HG03159 (cell line): ENCODE data around the gene MAP2.

Source experiments
- ATAC-seq: cut with Tn5 transposase; IDR thresholded peaks from one replicate; pipeline ENCODE4 v1.9.1; 2021; ENCODE audit warnings: mild to moderate bottlenecking, moderate library complexity; ENCODE audit not compliant: unreplicated experiment

The MAP2 gene, protein sequence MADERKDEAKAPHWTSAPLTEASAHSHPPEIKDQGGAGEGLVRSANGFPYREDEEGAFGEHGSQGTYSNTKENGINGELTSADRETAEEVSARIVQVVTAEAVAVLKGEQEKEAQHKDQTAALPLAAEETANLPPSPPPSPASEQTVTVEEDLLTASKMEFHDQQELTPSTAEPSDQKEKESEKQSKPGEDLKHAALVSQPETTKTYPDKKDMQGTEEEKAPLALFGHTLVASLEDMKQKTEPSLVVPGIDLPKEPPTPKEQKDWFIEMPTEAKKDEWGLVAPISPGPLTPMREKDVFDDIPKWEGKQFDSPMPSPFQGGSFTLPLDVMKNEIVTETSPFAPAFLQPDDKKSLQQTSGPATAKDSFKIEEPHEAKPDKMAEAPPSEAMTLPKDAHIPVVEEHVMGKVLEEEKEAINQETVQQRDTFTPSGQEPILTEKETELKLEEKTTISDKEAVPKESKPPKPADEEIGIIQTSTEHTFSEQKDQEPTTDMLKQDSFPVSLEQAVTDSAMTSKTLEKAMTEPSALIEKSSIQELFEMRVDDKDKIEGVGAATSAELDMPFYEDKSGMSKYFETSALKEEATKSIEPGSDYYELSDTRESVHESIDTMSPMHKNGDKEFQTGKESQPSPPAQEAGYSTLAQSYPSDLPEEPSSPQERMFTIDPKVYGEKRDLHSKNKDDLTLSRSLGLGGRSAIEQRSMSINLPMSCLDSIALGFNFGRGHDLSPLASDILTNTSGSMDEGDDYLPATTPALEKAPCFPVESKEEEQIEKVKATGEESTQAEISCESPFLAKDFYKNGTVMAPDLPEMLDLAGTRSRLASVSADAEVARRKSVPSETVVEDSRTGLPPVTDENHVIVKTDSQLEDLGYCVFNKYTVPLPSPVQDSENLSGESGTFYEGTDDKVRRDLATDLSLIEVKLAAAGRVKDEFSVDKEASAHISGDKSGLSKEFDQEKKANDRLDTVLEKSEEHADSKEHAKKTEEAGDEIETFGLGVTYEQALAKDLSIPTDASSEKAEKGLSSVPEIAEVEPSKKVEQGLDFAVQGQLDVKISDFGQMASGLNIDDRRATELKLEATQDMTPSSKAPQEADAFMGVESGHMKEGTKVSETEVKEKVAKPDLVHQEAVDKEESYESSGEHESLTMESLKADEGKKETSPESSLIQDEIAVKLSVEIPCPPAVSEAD (N-terminal part only)

DNA sequence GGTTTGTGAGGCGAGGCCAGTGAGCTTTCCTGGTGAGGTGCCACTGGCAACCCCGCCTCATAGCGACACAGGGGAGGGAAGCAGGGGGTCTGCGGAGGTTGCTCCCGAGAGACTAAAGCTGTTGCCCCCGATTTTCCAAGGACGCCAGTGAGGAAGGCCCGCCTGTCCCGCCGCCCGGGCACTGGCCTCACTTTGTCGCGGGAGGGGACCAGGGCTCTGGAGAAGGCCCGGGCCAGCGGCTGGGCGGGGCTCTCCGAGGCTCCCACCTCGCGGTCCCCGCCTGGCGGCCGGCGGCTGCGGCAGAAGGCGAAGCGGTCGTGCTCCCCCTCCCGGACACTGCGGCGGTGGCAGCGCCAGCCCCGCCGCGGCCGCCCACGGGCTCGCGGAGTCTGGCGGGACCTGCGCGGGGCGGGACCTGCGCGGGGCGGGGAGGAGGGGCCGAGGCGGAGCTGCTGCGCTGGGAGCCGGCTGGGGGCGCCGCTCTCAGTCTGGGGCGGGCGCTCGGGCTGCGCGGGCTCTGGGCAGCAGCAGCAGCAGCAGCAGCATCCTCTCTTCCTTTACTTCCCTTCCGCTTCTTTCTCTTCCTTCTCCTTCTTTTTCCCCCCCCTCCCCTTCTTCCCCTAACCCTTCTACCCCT is at the start of gene MAP2:
Gene MAP2, plus strand, starts transcription at position 486 of the 637 bp plus-strand sequence. CDS start 229,124 bp downstream, outside the sequence.
- peak; percentile 97 for ATAC-seq

DNA sequence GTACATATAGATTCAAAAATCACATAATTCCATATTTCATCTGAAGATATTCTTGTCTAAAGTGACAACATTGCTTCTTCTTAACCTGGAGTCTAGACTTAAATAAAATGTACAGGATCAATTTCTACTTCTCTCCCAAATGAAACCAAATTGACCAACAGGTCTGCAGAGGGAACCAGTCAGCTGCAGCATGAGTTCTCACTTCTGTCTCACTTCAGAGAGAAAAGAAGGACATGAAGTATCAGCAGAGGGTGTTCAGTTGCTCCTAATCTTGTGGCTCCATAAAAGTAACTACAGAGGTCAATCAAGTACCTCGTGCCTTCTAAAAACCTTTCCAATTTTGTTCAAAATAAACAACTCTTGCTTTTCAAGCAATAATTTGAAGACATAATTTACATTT is 47.2 kb upstream of the MAP2 start:
- ATAC-seq, result no peak

DNA sequence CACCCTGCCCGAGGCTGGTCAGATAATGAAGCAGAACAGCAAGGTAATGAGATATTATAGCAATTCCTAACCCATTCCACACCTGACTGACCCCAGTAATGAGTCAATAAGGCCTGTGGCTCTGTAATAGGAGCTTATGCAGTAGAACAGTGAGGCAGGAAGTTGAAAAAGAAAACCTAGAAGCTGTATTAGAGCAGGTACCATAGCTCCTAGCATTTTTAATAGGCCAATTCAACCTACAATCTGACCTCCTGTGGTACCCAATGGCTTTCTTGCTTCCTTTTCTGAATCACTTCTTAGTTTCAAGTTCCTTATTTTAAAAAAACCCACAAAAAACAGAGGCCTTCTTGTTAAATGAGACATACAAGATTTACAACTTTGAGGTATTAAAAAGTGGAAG is 43.6 kb upstream of the MAP2 start:
- ATAC-seq, result peak; percentile 100

DNA sequence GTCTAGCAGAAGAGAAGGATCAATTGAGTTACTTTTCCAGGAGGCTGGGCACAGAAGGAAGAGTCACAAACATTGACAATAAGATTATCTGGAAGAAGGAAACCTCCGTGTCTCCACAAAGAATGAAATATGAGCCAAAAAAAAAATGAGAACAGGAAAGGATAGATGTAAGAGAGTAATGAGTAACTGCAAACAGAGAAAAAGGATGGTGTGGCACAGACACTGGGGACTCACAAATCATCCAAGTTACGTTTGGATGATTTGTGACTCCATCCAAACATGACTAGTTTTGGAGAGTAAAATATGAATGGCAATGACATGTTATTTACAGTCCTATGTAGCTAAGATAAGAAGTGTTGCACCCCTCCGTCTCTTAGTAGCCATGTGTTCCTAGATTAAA is 42.8 kb upstream of the MAP2 start:
- no peak for ATAC-seq

DNA sequence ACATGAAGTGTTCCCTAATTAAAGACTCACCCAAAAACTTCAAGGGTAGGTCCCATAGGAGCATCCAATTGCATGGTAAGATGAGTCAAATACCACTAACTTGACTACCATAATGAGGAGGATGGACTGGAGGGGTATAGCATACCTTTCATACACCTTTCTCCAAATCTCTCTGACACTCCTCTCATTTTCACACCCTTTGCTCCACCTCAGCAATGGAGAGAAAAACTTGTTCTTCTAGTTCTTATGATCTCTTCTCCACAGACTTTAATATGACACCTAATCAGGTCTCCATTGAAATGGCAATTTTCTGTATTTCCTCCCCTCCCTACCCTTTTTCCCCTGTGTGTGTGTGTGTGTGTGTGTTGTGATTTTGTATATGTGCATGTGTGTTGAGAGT is 41.1 kb upstream of the MAP2 start:
- ATAC-seq, result no peak

DNA sequence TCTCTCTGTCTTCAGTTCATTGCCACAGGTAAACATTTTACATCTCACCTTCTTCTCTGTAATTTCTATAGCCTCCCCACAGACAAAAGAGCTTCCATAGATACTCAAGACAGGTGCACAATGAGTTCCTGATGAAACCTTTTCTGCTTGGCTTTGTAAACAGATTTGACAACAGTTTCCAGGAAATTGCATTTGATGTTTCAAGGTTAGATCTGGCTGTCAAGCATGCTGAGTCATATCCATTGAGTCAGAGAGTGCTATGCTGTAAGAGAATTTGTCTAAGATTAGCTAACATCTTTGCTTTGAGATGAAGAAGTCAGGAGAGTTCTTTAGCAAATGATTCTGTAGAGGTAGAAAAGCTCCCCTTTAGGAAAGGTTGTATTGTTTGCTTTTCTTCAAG is 40.6 kb upstream of the MAP2 start:
- ATAC-seq, result no peak

DNA sequence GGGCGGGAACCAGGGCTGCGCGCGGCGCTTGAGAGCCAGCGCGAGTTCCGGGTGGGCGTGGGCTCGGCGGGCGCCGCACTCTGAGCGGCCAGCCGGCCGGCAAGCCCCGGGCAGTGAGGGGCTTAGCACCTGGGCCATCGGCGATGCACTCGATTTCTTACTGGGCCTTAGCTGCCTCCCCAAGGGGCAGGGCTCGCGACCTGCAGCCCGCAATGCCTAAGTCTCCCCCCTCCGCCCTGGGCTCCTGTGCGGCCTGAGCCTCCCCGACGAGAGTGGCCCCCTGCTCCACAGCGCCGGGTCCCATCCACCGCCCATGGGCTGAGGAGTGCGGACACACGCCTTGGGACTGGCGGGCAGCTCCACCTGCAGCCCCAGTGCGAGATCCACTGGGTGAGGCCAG is 36.5 kb upstream of the MAP2 start:
- no peak for ATAC-seq

DNA sequence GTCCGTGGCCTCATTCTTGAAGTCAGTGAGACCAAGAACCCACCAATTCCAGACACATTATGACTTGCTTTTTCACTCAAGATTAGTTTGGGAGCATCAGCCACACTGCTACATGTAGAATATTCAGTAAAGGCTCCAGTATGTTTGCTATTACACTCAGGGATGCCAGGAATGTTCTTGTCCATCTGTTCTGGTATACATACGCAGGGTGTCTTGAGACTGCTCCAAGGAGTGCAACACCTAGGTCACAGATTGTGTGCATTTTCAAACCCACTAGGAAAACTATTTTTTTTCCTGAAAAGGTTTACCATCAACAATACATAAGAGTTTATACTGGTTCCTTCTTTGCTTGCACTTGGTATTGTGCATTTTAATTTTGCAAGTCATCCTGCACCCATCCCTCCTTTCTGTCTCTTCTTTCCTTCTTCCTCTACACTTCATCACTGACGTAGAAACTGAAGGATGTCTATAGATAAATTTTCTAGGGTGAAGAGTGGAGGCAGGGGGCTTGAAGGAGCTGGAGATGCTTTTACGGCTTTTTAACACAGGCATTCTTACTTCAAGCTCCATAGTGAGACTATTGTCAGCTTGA is 35.3 kb upstream of the MAP2 start:
- no peak for ATAC-seq

DNA sequence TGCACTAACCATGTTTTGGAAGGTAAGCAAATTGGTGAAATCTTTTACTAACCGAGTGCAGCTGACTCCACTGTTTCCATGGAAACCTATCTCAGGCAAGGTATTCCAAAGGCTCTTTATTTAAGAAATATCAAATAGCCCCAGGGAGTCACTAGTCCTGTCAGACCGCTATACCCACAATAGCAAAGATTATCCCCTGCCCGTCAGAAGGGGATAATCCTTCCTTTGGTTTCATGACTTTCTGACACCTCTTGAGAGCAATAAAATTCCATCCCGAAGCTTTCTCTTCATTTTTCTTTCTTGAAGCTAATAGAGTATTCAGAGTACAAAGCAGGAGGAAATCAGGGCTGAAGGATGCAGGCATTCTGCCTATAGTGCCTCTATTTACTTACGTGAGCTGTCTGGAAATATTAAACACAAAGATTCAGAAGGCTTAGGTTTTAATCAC is 34.7 kb upstream of the MAP2 start:
- no peak for ATAC-seq

DNA sequence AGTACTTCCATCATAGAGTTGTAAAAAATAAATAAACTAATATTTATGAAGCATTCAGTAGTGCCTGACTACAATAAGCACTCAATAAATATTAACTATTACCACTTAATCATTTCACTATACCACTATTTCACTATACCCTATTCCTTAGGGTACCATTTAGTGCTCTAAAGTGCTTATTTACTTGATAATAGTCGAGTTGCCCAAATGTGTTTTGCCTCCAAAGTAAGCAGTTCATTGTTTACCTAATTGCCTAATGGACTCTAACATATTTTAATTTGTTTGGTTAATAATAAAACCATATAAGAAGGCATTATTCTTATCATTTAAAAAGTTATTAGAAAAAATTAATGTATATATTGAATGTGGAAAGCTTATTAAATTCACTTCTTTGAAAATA is 33.0 kb upstream of the MAP2 start:
- no peak for ATAC-seq

DNA sequence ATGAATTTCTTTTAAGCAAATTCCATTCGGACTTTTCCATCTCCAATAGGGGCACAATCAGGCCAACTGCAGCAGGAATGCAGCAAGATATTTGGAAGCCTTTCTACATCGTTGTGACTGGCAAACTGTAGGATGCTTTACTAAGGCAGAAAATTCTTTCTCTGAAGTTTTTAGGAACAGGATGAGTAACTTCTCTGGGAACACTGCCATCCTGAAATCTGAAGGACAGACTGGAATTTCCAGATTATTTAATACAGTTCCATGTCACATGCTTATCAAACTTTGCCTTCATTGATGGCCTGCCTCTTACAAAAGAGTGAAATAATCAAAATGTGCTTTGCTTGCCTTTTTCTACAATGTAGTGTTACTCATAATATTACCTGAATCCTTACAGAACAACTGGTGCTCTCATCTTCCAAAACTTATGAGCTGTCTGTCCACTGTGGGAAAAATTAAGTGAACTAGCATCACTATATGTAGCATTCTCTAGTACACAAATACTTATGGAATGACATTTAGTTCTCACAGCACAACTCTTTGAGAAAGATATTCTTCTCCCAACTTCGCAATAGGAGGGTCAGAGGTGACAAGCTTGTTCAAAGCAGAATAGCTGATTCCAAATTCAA is 32.0 kb upstream of the MAP2 start:
- no peak for ATAC-seq

DNA sequence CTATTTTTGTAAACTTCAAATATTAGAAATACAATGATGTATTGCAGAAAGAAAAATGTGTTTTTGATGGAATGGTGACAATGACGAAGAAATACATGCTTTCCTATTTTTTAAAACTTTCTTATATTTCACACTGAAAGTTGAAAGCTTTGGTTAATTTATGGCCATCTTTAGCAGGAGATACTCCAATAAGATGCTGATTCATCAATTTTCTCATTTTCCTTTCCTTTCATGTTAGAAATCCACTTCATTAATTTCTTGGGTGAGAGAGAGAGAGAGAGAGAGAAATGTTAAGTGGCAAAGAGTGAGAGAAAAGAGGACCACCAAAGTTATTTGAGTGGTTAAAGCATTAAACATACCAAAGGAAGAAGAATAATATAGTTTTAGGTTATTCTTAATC is 28.6 kb upstream of the MAP2 start:
- no peak for ATAC-seq

DNA sequence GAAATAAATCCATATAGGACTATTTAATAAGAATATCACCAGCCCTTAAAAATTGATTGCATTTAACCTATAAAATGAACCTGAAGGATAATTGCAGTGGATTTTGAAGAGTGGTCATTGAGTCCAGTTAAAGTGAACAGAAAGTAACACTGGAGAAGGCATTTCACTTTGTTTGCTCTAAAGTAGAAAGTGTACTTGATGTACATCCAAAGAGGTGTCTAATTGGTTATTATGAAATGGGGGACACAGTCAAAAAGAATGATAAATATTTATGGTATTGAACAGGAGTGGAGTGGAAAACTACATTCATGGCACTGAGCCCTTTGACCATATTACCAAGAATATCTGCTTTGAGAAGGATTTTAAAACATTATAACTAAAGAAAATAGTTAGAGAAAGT is 28.2 kb upstream of the MAP2 start:
- ATAC-seq, result no peak

DNA sequence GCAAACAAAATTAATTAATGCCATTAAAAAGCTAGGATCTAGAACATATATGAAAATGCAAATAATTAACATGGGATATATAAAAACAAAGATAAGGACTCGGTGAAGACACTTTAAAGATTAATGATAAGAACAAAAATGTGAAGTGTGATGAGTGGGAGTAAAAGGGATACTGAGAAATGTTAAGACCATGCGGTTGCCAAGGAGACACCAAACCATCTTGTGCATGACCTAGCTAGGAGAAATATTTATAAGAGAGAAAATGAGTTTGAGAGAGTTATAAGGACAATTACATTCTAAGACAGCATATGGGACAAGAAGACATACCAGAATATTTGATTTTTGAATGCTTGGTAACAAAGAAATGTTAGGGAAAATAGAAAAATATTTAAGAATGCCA is 25.4 kb upstream of the MAP2 start:
- ATAC-seq, result no peak

DNA sequence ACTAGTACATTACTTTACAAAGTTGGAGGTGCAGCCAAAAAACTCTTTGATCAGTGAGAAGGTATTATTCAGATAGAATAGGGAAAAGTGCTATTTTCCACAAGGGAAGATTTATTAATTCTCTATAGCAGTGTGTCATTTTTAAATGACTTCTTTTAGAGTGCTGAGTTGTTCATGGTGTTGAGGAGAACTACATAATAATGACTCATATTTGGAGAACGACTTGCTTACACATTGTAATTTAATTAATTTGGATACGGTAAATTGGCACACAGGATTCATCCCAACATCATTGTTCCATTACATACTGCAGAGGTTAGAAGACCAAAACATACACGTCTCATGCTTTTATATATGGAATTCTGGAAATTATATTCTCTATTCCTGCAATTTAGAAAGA is 22.1 kb upstream of the MAP2 start:
- no peak for ATAC-seq

DNA sequence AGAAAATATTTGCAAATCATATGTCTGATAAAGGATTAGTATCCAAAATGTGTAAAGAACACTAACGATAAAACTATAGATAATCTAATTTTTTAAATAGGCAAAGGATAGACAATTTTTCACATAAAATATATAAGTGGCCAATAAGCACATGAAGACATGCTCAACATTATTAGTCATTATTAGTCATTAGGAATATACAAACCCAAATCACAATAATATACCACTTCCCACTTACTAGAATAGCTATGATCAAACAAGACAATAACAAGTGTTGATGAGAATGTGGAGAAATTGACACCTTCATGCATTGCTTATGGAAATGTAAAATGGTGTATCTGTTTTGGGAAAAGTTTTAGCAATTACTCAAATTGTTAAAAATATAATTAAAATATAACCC is 12.6 kb upstream of the MAP2 start:
- ATAC-seq, result no peak

DNA sequence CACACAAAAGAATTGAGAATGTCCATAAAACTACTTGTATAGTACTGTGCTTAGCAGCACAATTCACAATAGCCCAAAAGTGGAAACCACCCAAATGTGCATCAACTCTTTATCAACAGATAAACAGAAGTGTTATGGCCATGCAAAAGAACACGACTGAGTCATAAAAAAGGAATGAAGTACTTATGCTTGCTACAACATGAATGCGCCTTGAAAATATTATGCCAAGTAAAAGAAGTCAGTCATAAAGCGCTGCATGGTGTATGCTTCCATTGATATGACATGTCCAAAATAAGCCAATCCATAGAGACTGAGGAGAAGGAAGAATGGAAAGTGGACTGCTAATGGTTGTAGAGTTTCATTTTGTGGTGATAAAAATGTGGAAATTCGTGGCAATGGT is 12.1 kb upstream of the MAP2 start:
- ATAC-seq, result no peak

DNA sequence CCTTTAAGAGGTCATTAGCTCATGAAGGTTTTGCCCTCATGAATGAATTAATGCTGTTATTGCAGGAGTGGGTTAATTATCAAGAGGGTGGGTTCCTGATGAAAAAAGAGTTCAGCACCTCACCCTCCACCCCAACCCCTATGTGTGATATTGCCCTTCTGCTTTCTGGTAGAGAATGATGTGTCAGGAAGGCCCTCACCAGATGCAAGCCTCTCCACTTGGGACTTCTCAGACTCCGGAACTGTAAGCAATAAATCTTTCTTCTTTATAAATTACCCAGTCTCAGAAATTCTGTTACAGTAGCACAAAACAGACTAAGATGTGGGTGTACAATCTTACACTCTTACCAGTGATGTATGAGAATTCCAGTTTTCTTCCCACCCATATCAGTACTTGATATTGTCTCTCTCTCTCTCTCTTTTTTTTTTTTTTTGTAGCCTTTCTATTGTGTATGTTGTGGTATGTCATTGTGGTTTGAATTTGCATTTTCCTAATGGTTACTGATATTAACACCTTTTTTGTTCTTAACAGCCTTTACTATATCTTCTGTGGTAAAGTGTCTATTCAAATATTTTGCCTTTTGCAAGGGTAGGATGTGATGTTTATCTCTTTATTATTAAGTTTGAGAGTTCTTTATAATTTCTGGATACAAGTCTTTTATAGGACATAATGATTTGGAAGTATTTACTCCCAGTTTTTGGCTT is 10.4 kb upstream of the MAP2 start:
- no peak for ATAC-seq

DNA sequence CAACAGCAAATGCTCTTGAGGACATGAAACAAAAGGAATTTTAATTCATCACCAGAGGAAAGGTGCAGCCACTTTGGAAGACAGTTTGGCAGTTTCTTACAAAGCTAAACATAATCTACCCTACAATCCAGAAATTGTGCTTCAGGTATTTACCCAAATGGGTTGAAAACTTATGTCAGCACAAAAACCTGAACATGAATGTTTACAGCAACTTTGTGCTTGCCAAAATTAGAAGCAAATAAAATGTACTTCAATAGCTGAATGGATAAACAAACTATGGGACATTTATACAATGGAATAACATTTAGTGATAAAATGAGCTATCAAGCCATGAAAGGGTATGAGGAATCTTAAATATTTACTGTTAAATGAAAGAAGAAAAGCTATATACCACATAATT is 6.9 kb upstream of the MAP2 start:
- ATAC-seq, result no peak
